BE2C (cell line): ENCODE data around the gene SLC6A13.

Source experiments
- DNase-seq: peaks from one replicate; pipeline ENCODE4 v3.0.0-alpha.2; 2020
- H3K27me3 ChIP-seq: fragments of 250-450 bp; sonication (Bioruptor Pico); 2 replicates; pipeline ENCODE4 v1.5.1; 2020; ENCODE audit warnings: mild to moderate bottlenecking
- H3K36me3 ChIP-seq: fragments of 250-450 bp; sonication (Bioruptor Pico); 2 replicates; pipeline ENCODE4 v1.5.1; 2020; ENCODE audit warnings: mild to moderate bottlenecking
- H3K4me1 ChIP-seq: fragments of 250-450 bp; sonication (Bioruptor Pico); 2 replicates; pipeline ENCODE4 v1.5.1; 2020
- H3K4me3 ChIP-seq: 2 replicates; pipeline ENCODE4 v1.5.1; 2011; ENCODE audit warnings: low read depth, low read length
- H3K9me3 ChIP-seq: fragments of 250-450 bp; sonication (Bioruptor Pico); 2 replicates; pipeline ENCODE4 v1.5.1; 2020
- TF ChIP-seq, protein P1 (sequence below): IDR thresholded peaks from 2 replicates; pipeline ENCODE4 v1.5.1; 2012; ENCODE audit warnings: mild to moderate bottlenecking, low read depth, low read length

SLC6A13 gene

DNA sequence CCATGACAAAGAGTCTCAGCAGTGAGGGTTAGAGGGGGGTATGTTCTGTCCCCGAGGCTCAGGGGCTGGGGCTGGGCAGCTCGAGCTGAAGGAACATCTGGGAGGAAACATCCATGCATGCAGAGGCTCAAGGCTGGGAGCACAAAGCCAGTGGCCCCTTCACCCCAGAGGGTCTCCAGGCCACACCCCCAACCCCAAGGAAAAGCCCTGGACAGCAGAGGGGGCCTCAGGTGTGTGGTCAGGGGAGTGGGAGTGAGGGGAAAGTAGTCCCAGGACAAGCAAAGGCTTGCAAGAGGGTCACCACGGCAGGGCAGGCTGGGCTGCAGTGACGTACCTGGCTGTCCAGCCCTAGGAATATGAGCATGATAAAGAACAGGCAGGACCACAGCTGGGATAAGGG lies 66.2 kb downstream of the SLC6A13 start:
- no peaks in the 10 kb centered on the region for H3K9me3 ChIP-seq
- H3K27me3 ChIP-seq: no peaks in the 10 kb centered on the region
- H3K36me3 ChIP-seq: no peaks in the 10 kb centered on the region
- no peak for DNase-seq
- TF ChIP-seq, protein P1, sequence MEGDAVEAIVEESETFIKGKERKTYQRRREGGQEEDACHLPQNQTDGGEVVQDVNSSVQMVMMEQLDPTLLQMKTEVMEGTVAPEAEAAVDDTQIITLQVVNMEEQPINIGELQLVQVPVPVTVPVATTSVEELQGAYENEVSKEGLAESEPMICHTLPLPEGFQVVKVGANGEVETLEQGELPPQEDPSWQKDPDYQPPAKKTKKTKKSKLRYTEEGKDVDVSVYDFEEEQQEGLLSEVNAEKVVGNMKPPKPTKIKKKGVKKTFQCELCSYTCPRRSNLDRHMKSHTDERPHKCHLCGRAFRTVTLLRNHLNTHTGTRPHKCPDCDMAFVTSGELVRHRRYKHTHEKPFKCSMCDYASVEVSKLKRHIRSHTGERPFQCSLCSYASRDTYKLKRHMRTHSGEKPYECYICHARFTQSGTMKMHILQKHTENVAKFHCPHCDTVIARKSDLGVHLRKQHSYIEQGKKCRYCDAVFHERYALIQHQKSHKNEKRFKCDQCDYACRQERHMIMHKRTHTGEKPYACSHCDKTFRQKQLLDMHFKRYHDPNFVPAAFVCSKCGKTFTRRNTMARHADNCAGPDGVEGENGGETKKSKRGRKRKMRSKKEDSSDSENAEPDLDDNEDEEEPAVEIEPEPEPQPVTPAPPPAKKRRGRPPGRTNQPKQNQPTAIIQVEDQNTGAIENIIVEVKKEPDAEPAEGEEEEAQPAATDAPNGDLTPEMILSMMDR: no peak
- H3K4me1 ChIP-seq: peaks cover 9% of the 10 kb centered on the region; the same call in 1 of the 2 replicates
- H3K4me3 ChIP-seq: no peak overlapping the region

GRCh38 chr12:195951-196350 lies 66.7 kb downstream of the SLC6A13 start:
- Histone ChIP-seq H3K9me3 (no peaks in the 10 kb centered on the region), H3K36me3 (no peaks in the 10 kb centered on the region), H3K4me3 (no peak overlapping the region), H3K4me1 (peaks cover 9% of the 10 kb centered on the region; the same call in 1 of the 2 replicates), H3K27me3 (no peaks in the 10 kb centered on the region)
- DNase-seq: no peak
- TF ChIP-seq, protein P1: no peak

- Histone ChIP-seq H3K27me3 (no peaks in the 10 kb centered on the region), H3K4me1 (peaks cover 9% of the 10 kb centered on the region; the same call in 1 of the 2 replicates), H3K36me3 (no peaks in the 10 kb centered on the region), H3K4me3 (no peak overlapping the region), H3K9me3 (no peaks in the 10 kb centered on the region)
- no peak for DNase-seq
- TF ChIP-seq, protein P1: no peak
Measured at GRCh38 chr12:195156-195555, 67.5 kb downstream of the SLC6A13 start.

- TF ChIP-seq, protein P1: no peak
- no peak overlapping the region for H3K4me3 ChIP-seq
- no peaks in the 10 kb centered on the region for H3K9me3 ChIP-seq
- peaks cover 9% of the 10 kb centered on the region; the same call in 1 of the 2 replicates for H3K4me1 ChIP-seq
- no peaks in the 10 kb centered on the region for H3K27me3 ChIP-seq
- no peaks in the 10 kb centered on the region for H3K36me3 ChIP-seq
- DNase-seq: no peak
Measured at GRCh38 chr12:194276-194675, 68.4 kb downstream of the SLC6A13 start.

DNA sequence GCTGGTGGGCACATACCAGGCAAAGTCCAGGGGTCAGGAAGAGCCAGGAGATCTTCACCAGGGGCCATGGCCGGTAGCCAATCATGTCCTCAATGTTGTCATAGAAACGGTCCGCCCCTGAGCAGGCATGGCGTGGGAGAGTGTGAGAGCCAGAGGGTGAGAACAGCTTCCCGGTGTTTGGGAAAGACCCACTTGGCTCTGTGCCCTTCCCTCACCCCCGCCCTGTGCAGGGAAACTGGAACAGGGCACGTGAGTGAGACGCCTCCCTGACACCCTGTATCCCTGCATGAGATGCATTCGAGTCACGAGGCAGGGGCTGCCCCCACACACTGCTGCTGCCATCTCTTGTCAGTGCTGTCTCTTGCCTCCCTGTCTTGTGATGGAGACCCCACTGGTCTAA lies 69.4 kb downstream of the SLC6A13 start:
- peaks cover 3% of the 10 kb centered on the region; the same call in 1 of the 2 replicates for H3K4me1 ChIP-seq
- H3K9me3 ChIP-seq: no peaks in the 10 kb centered on the region
- H3K27me3 ChIP-seq: no peaks in the 10 kb centered on the region
- DNase-seq: no peak
- no peak overlapping the region for H3K4me3 ChIP-seq
- H3K36me3 ChIP-seq: no peaks in the 10 kb centered on the region
- TF ChIP-seq, protein P1: no peak

- no peaks in the 10 kb centered on the region for H3K9me3 ChIP-seq
- no peaks in the 10 kb centered on the region for H3K36me3 ChIP-seq
- no peak for DNase-seq
- TF ChIP-seq, protein P1: no peak
- no peaks in the 10 kb centered on the region for H3K27me3 ChIP-seq
- no peak overlapping the region for H3K4me3 ChIP-seq
- peaks cover 3% of the 10 kb centered on the region; the same call in 1 of the 2 replicates for H3K4me1 ChIP-seq
Measured at GRCh38 chr12:191541-191940, 71.1 kb downstream of the SLC6A13 start.
